ENCODE measurements around the gene HNRNPA1. TPM values are rescaled to one million over a fixed set of nuclear protein-coding genes. Genes with fewer than 3 reads are reported as not detected.

Gene HNRNPA1
- total RNA-seq, 1 donor from 2014 or later, result 1,064 TPM

- no peak for TF ChIP-seq CTCF (conservative IDR thresholded peaks at IDR 0.05; ENCODE audit: low read depth, low read length)
- no peak for DNase-seq (ENCODE audit: low read depth)
- H3K4me3 ChIP-seq (ENCODE audit: low read depth, low read length), result no peak overlapping the region
Observed at GRCh38 chr12:54246011-54246641, 34.4 kb upstream of the HNRNPA1 start.

- TF ChIP-seq CTCF (conservative IDR thresholded peaks at IDR 0.05; ENCODE audit: low read depth, low read length), result no peak
- no peak overlapping the region for H3K4me3 ChIP-seq (ENCODE audit: low read depth, low read length)
- DNase-seq (ENCODE audit: low read depth), result no peak
Observed at GRCh38 chr12:54249489-54249888, 31.0 kb upstream of the HNRNPA1 start.

- H3K4me3 ChIP-seq (ENCODE audit: low read depth, low read length), result no peak overlapping the region
- no peak for DNase-seq (ENCODE audit: low read depth)
- peak; percentile 74 for TF ChIP-seq CTCF (conservative IDR thresholded peaks at IDR 0.05; ENCODE audit: low read depth, low read length)
Observed at GRCh38 chr12:54251667-54252284, 28.8 kb upstream of the HNRNPA1 start.

GRCh38 chr12:54253240-54253639, 27.3 kb upstream of the HNRNPA1 start:
- no peak overlapping the region for H3K4me3 ChIP-seq (ENCODE audit: low read depth, low read length)
- no peak for TF ChIP-seq CTCF (conservative IDR thresholded peaks at IDR 0.05; ENCODE audit: low read depth, low read length)
- DNase-seq (ENCODE audit: low read depth), result no peak

- no peak overlapping the region for H3K4me3 ChIP-seq (ENCODE audit: low read depth, low read length)
- TF ChIP-seq CTCF (conservative IDR thresholded peaks at IDR 0.05; ENCODE audit: low read depth, low read length), result no peak
- no peak for DNase-seq (ENCODE audit: low read depth)
Observed at GRCh38 chr12:54257332-54257731, 23.2 kb upstream of the HNRNPA1 start.

GRCh38 chr12:54258201-54258681, 22.3 kb upstream of the HNRNPA1 start:
- peak overlapping the region; percentile 56 for H3K4me3 ChIP-seq (ENCODE audit: low read depth, low read length)
- DNase-seq (ENCODE audit: low read depth), result no peak
- no peak for TF ChIP-seq CTCF (conservative IDR thresholded peaks at IDR 0.05; ENCODE audit: low read depth, low read length)

Data from epithelial cell of proximal tubule (primary cell).